Psoas muscle (tissue), 8 donors: Measurements from ENCODE around the gene DENND5A. TPM values are rescaled to one million over a fixed set of nuclear protein-coding genes. Genes with fewer than 3 reads are reported as not detected.

Source experiments
- ATAC-seq, 4 donors: fragments of 200-7000 bp; cut with Tn5 transposase; one replicate each; pipeline ENCODE4 v1.9.1; 2020; ENCODE audit warnings: moderate library complexity in 3 of 4, mild to moderate bottlenecking in 2 of 4
- DNase-seq, 2 donors: peaks; one replicate each; pipeline ENCODE4 v3.0.0-alpha.2; 2020
- H3K27ac ChIP-seq: fragments of 200-600 bp; one replicate; pipeline ENCODE4 v1.8.0; 2022
- H3K27me3 ChIP-seq, 3 donors: fragments of 200-600 bp in 1 of 3; one replicate each; pipeline versions ENCODE4 v1.6.1 to v1.8.0; 2013 to 2022; ENCODE audit warnings: low read length in 2 of 3, mild to moderate bottlenecking in 2 of 3, moderate library complexity in 1 of 3; ENCODE audit not compliant: insufficient read depth in 3 of 3
- H3K36me3 ChIP-seq, 2 donors: fragments of 200-600 bp in 1 of 2; one replicate each; pipeline versions ENCODE4 v1.6.1 to v1.8.0; 2013 to 2022; ENCODE audit warnings: low read depth in 1 of 2, mild to moderate bottlenecking in 1 of 2, moderate library complexity in 1 of 2; ENCODE audit not compliant: insufficient read depth in 1 of 2
- H3K4me1 ChIP-seq: fragments of 200-600 bp; one replicate; pipeline ENCODE4 v1.8.0; 2022
- H3K4me3 ChIP-seq: fragments of 200-600 bp; one replicate; pipeline ENCODE4 v1.8.0; 2022; ENCODE audit warnings: mild to moderate bottlenecking
- H3K9me3 ChIP-seq: fragments of 200-600 bp; one replicate; pipeline ENCODE4 v1.8.0; 2022
- CTCF ChIP-seq: fragments of 200-600 bp; IDR thresholded peaks from one replicate; pipeline ENCODE4 v1.8.0; 2022; ENCODE audit warnings: antibody characterized with exemption
- WGBS, 3 donors: extraction: QIAGEN DNeasy Blood & Tissue Kit; methylation state at CpG; one replicate each; pipeline versions ENCODE4 v1.1.6 to v1.1.7; 2013; 5-methylcytosine and 5-hydroxymethylcytosine counted together
- intact Hi-C, 2 donors: fragments of 100-400 bp; cut with DNase I; formaldehyde crosslinking; loops; one replicate each; pipeline versions ENCODE4 v1.11.0 to v1.14.2; 2022
- polyA plus RNA-seq, 3 donors: library from polyadenylated mRNA; stranded (reverse); fragments of 200-250 nt; gene quantifications; one replicate each; pipeline ENCODE4 v1.2.3, GENCODE V29; 2013
- total RNA-seq, 4 donors: library from RNA; stranded (reverse); fragmentation: NEBNext Ultra II Directional in 2 of 4; extraction: Animal tissue kit (Norgen Biotek cat#: 25700) in 2 of 4; gene quantifications; one replicate each; pipeline versions ENCODE4 v1.2.1 to v1.2.4, GENCODE V29; 2021 to 2023
- donor health status: healthy with polysubstance abuse.
- donor health status: DM: no; HTN: no; CAD: no; lungs with moderate emphysema.
- donor health status: Bipolar disorder and iron deficiency.
- donor health status: healthy.
- donor health status: DM: yes; HTN: yes; CAD: no.
- donor health status: DM: no; HTN: no; CAD: no.
- donor health status: DM: no; HTN: no; CAD: no.
- donor health status: DM: yes; HTN: yes; CAD: no.

The DENND5A gene
- total and polyA plus RNA-seq, 7 donors = 27.2 to 82.1 (median 30.8) TPM

- ATAC-seq = no peak
- Histone ChIP-seq H3K27me3 (no peaks in the 10 kb centered on the region), H3K9me3 (no peaks in the 10 kb centered on the region), H3K4me3 (no peak overlapping the region), H3K27ac (no peak overlapping the region), H3K4me1 (no peaks in the 10 kb centered on the region), H3K36me3 (peaks cover 34 to 97% of the 10 kb centered on the region in 2 donors)
- intact Hi-C loops = no loop called here
- no peak for TF ChIP-seq CTCF
- DNase-seq = no peak
- WGBS, 3 donors = 94 to 99% (median 98%) methylated on average over 2 of the region's 2 CpGs
Measured at GRCh38 chr11:9148035-9148434, 117.1 kb downstream of the DENND5A start.

DNA sequence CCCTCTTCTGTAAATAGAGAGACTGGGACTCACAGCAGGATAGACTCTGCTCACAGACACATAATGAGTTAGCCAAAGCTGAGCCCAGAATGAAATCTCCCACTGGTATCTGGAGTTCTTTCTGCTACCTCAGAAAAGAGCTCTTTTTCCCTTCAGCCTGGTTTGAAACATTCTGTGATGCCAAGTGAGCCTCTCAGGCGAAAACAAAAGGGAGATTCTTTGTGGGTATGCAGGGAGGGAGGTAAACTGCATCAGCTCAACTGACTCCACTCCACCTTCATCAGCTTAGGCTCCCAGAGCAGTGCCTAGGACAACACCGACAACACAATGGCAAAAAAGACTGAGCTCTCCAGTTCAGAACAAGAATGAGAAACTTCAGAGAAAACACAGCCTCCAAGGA is 118.7 kb downstream of the DENND5A start:
- H3K27me3 ChIP-seq = no peaks in the 10 kb centered on the region
- no peak overlapping the region for H3K27ac ChIP-seq
- intact Hi-C loops = no loop called here
- H3K4me1 ChIP-seq = no peaks in the 10 kb centered on the region
- ATAC-seq (no peak), DNase-seq (no peak)
- WGBS, 3 donors = 91 to 94% (median 94%) methylated on average over 2 of the region's 2 CpGs
- H3K4me3 ChIP-seq = no peak overlapping the region
- peaks cover 38 to 100% of the 10 kb centered on the region in 2 donors for H3K36me3 ChIP-seq
- TF ChIP-seq CTCF = no peak
- H3K9me3 ChIP-seq = no peaks in the 10 kb centered on the region

GRCh38 chr11:9145283-9145682 is 119.9 kb downstream of the DENND5A start:
- Histone ChIP-seq H3K27me3 (no peaks in the 10 kb centered on the region), H3K4me3 (no peak overlapping the region), H3K9me3 (no peaks in the 10 kb centered on the region), H3K27ac (no peak overlapping the region), H3K4me1 (no peaks in the 10 kb centered on the region), H3K36me3 (peaks cover 38 to 100% of the 10 kb centered on the region in 2 donors)
- intact Hi-C loops = no loop called here
- 88 to 100% (median 88%) methylated on average over 2 of the region's 2 CpGs for WGBS, 3 donors
- TF ChIP-seq CTCF = no peak
- ATAC-seq = no peak
- no peak for DNase-seq

DNA sequence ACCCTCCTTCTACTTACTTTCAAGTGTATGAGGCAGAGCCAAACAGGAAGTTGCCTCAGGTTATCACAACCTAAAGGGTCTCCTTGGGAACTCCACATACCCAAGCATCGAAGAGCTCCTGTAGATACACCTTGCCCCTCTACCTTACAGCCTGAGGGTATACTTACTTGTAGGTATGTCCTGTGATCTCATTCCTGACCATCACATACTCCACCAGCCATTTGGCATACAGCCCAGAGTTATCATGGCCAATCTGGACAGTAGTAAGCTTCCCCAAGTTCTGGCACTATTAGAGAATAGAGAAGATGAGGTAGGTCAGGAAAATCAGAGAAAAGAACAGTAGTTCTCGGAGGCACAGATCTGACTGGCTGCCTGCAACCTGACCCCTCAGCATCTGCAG is 120.3 kb downstream of the DENND5A start:
- no peak for DNase-seq

More for the DNA sequence above, 120.3 kb downstream of the DENND5A start:
- H3K27me3 ChIP-seq = no peaks in the 10 kb centered on the region
- WGBS, 3 donors = 90 to 100% (median 96%) methylated on average over 2 of the region's 2 CpGs
- no peak for ATAC-seq
- no peaks in the 10 kb centered on the region for H3K4me1 ChIP-seq
- no peak overlapping the region for H3K27ac ChIP-seq
- no peaks in the 10 kb centered on the region for H3K9me3 ChIP-seq
- no peak overlapping the region for H3K4me3 ChIP-seq
- intact Hi-C loops = no loop called here
- no peak for TF ChIP-seq CTCF
- peaks cover 37 to 100% of the 10 kb centered on the region in 2 donors for H3K36me3 ChIP-seq
